Activated naive CD4-positive, alpha-beta T cell treated with anti-CD3 and anti-CD28 coated beads, Interleukin-2, amount 50 U/mL, for 72 hours (primary cell): ENCODE measurements around the gene NDOR1. TPM values are rescaled to one million over a fixed set of nuclear protein-coding genes. Genes with fewer than 3 reads are reported as not detected.
"Not testable (repeated sequence)": the region's sequence is repeated elsewhere in the genome, so short reads cannot be mapped to it uniquely, and the experiment has no call there.

Experiments
- ATAC-seq, 2 donors: fragments of 150-1000 bp; cut with Tn5 transposase; 2 replicates each; pipeline ENCODE4 v1.10.0; 2021; ENCODE audit warnings: mild to moderate bottlenecking in 2 of 2, moderate library complexity in 2 of 2
- DNase-seq, 2 donors: peaks; one replicate each; pipeline ENCODE4 v3.0.0; 2021 to 2022; ENCODE audit warnings: low spot score in 2 of 2
- H3K27ac Mint-ChIP-seq, 2 donors: one replicate each; pipeline ENCODE4 v1.8.0; 2022; ENCODE audit warnings: mild to moderate bottlenecking in 2 of 2, mixed read lengths in 2 of 2
- H3K36me3 Mint-ChIP-seq, 2 donors: one replicate each; pipeline ENCODE4 v1.8.0; 2022; ENCODE audit warnings: mixed read lengths in 2 of 2
- H3K9me3 Mint-ChIP-seq, 2 donors: one replicate each; pipeline ENCODE4 v1.8.0; 2022; ENCODE audit warnings: mixed read lengths in 2 of 2
- total RNA-seq, 2 donors: library from RNA; stranded (reverse); gene quantifications; one replicate each; pipeline ENCODE4 v1.2.3, GENCODE V29; 2022

NDOR1 gene
- total RNA-seq, 2 donors from 2014 or later = 31.7 to 48.5 TPM

GRCh38 chr9:137251490-137252268, 46.2 kb downstream of the NDOR1 start:
- Mint-ChIP-seq H3K27ac (no peak overlapping the region), H3K9me3 (no peaks in the 10 kb centered on the region)
- DNase-seq = no peak

GRCh38 chr9:137252555-137253506, 47.3 kb downstream of the NDOR1 start:
- no peaks in the 10 kb centered on the region for H3K9me3 Mint-ChIP-seq
- H3K36me3 Mint-ChIP-seq = peaks cover 0 to 16% of the 10 kb centered on the region in 2 donors
- ATAC-seq = no peak
- no peak overlapping the region for H3K27ac Mint-ChIP-seq
- no peak for DNase-seq

More at GRCh38 chr9:137251490-137252268, 46.2 kb downstream of the NDOR1 start:
- peaks cover 0 to 16% of the 10 kb centered on the region in 2 donors for H3K36me3 Mint-ChIP-seq
- ATAC-seq = no peak

GRCh38 chr9:137253717-137254623, 48.5 kb downstream of the NDOR1 start:
- no peak for ATAC-seq
- DNase-seq = no peak
- Mint-ChIP-seq H3K27ac (peak overlapping the region; percentile 84 to 85), H3K9me3 (no peaks in the 10 kb centered on the region), H3K36me3 (peaks cover 0 to 16% of the 10 kb centered on the region in 2 donors)

- ATAC-seq (peak; percentile 81 to 90), DNase-seq (peak; percentile 97 to 100)
- H3K36me3 Mint-ChIP-seq = peaks cover 0 to 16% of the 10 kb centered on the region in 2 donors
- H3K9me3 Mint-ChIP-seq = no peaks in the 10 kb centered on the region
- H3K27ac Mint-ChIP-seq = peak within 1 kb of the TSS; percentile 84 to 85
These were observed 49.3 kb downstream of the NDOR1 start, which contains the start of gene NELFB for GRCh38 chr9:137254624-137255447. Gene NELFB, plus strand, starts transcription at chr9:137255327.

- ATAC-seq = peak; percentile 31 to 67
- Mint-ChIP-seq H3K9me3 (no peaks in the 10 kb centered on the region), H3K27ac (peak overlapping the region in 1 of 2 donors; percentile 77), H3K36me3 (peaks cover 0 to 16% of the 10 kb centered on the region in 2 donors)
- DNase-seq = no peak
These were observed 50.1 kb downstream of the NDOR1 start for GRCh38 chr9:137255448-137256114.

- DNase-seq = no peak
- no peak overlapping the region for H3K27ac Mint-ChIP-seq
These were observed 50.9 kb downstream of the NDOR1 start for GRCh38 chr9:137256362-137256761.

GRCh38 chr9:137256856-137257255, 51.4 kb downstream of the NDOR1 start:
- ATAC-seq = no peak
- DNase-seq = no peak
- Mint-ChIP-seq H3K27ac (no peak overlapping the region), H3K9me3 (no peaks in the 10 kb centered on the region), H3K36me3 (peaks cover 0 to 16% of the 10 kb centered on the region in 2 donors)

More at GRCh38 chr9:137256362-137256761, 50.9 kb downstream of the NDOR1 start:
- Mint-ChIP-seq H3K36me3 (peaks cover 0 to 16% of the 10 kb centered on the region in 2 donors), H3K9me3 (no peaks in the 10 kb centered on the region)
- ATAC-seq = no peak

GRCh38 chr9:137262173-137262908, 56.8 kb downstream of the NDOR1 start:
- not testable (repeated sequence) for DNase-seq, H3K27ac Mint-ChIP-seq, H3K9me3 Mint-ChIP-seq, ATAC-seq, H3K36me3 Mint-ChIP-seq

- no peak overlapping the region for H3K27ac Mint-ChIP-seq
- no peaks in the 10 kb centered on the region for H3K9me3 Mint-ChIP-seq
- no peaks in the 10 kb centered on the region for H3K36me3 Mint-ChIP-seq
- DNase-seq = no peak
- ATAC-seq = no peak
These were observed 57.4 kb downstream of the NDOR1 start for GRCh38 chr9:137262909-137263285.

GRCh38 chr9:137263506-137263905, 58.0 kb downstream of the NDOR1 start:
- H3K27ac Mint-ChIP-seq = no peak overlapping the region

GRCh38 chr9:137264067-137264466, 58.6 kb downstream of the NDOR1 start:
- Mint-ChIP-seq H3K36me3 (peaks cover 0 to 7% of the 10 kb centered on the region in 2 donors), H3K9me3 (no peaks in the 10 kb centered on the region), H3K27ac (no peak overlapping the region)
- DNase-seq (no peak), ATAC-seq (no peak)

More at GRCh38 chr9:137263506-137263905, 58.0 kb downstream of the NDOR1 start:
- Mint-ChIP-seq H3K9me3 (no peaks in the 10 kb centered on the region), H3K36me3 (peaks cover 0 to 3% of the 10 kb centered on the region in 2 donors)
- DNase-seq = no peak
- no peak for ATAC-seq

GRCh38 chr9:137265496-137266161, 60.1 kb downstream of the NDOR1 start:
- Mint-ChIP-seq H3K27ac (no peak overlapping the region), H3K36me3 (peaks cover 0 to 14% of the 10 kb centered on the region in 2 donors), H3K9me3 (no peaks in the 10 kb centered on the region)
- DNase-seq (no peak), ATAC-seq (no peak)

- no peak for DNase-seq
- Mint-ChIP-seq H3K27ac (no peak overlapping the region), H3K36me3 (peaks cover 0 to 14% of the 10 kb centered on the region in 2 donors), H3K9me3 (no peaks in the 10 kb centered on the region)
- ATAC-seq = no peak
These were observed 60.6 kb downstream of the NDOR1 start for GRCh38 chr9:137266162-137266527.
